ENCODE results near the gene EVX2. TPM values are rescaled to one million over a fixed set of nuclear protein-coding genes. Genes with fewer than 3 reads are reported as not detected.

EVX2 gene
- total and polyA plus RNA-seq, 10 donors = not detected

DNA sequence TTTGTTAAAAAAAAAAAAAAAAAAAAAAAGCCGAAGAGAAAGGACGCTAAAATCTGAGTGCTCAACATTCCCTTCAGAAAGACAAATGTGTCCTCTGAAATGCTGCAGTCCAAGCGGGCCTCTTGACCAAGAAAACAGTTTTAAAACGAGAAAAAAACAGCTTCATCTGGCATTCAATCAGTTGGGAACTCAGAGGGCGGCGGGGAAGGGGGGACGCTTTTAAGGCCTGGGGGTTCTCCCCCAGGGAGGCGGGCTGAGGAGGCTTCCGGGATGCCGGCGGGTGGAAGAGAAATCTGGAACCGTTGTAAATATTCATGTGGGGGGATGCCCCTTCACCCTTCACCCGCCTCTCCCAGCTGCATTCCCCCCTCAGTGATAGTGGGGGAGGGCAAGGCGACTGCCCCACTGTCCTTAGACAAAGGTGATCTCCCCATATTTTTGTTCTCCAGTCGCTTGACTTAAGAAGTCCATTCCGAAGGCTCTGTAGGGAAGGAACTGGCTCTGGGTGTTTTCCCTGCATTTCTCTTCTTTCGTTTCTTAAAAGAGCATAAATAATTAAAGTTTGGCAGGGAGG, 20.1 kb upstream of the EVX2 start:
- TF ChIP-seq, protein P1, sequence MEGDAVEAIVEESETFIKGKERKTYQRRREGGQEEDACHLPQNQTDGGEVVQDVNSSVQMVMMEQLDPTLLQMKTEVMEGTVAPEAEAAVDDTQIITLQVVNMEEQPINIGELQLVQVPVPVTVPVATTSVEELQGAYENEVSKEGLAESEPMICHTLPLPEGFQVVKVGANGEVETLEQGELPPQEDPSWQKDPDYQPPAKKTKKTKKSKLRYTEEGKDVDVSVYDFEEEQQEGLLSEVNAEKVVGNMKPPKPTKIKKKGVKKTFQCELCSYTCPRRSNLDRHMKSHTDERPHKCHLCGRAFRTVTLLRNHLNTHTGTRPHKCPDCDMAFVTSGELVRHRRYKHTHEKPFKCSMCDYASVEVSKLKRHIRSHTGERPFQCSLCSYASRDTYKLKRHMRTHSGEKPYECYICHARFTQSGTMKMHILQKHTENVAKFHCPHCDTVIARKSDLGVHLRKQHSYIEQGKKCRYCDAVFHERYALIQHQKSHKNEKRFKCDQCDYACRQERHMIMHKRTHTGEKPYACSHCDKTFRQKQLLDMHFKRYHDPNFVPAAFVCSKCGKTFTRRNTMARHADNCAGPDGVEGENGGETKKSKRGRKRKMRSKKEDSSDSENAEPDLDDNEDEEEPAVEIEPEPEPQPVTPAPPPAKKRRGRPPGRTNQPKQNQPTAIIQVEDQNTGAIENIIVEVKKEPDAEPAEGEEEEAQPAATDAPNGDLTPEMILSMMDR (IDR thresholded peaks at IDR 0.05 in 8 of 11, conservative IDR thresholded peaks at IDR 0.05 in 3 of 11) = no peak
- TF ChIP-seq POLR2AphosphoS5 (IDR thresholded peaks at IDR 0.05) (no peak), POLR2A (IDR thresholded peaks at IDR 0.05) (no peak)
- peaks cover 15 to 68% (median 41%) of the 10 kb centered on the region in 6 donors for H3K4me1 ChIP-seq
- H3K27me3 ChIP-seq (replicated peaks in 1 of 7) = peaks cover 20 to 100% (median 99%) of the 10 kb centered on the region in 7 donors
- peak overlapping the region in 1 of 8 donors; percentile 30 for H3K4me3 ChIP-seq
- 5 to 10% (median 6%) methylated on average over 17 of the region's 17 CpGs for WGBS, 5 donors
- no peak for DNase-seq
- H3K36me3 ChIP-seq = no peaks in the 10 kb centered on the region
- H3K27ac ChIP-seq = no peak overlapping the region
- H3K9me3 ChIP-seq = peaks cover 0 to 10% (median 0%) of the 10 kb centered on the region in 8 donors
- intact Hi-C loops (cut with DNase I; ENCODE audit: low total_unique reads) = loop anchor here (5.0 kb wide), 1 partner anchor 417 kb away; no protein-coding TSS in a partner anchor

DNA sequence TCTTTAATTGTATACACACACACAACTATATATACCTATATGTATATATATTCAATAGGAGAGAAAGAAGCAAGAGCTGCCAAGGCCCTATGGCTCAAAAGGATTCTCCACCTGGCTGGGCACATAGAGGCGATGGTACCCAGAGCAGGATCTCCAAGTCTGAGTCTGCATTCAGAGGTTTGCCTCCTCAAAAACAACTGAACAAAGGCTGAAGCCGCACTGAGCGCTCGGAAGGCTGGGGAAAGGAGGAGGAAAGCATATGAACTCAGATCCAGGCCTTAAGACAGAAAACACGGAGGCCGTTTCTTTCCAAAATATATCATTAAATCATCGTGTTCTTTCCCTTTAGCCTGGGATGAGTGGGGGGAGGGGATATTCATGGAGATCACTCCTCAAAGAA, 19.4 kb upstream of the EVX2 start:
- peaks cover 15 to 67% (median 43%) of the 10 kb centered on the region in 6 donors for H3K4me1 ChIP-seq
- no peaks in the 10 kb centered on the region for H3K36me3 ChIP-seq
- no peak for DNase-seq
- peaks cover 0 to 10% (median 0%) of the 10 kb centered on the region in 8 donors for H3K9me3 ChIP-seq
- H3K27ac ChIP-seq = no peak overlapping the region
- no peak for TF ChIP-seq POLR2AphosphoS5 (IDR thresholded peaks at IDR 0.05)
- no peak for TF ChIP-seq POLR2A (IDR thresholded peaks at IDR 0.05)
- TF ChIP-seq, protein P1 (IDR thresholded peaks at IDR 0.05 in 8 of 11, conservative IDR thresholded peaks at IDR 0.05 in 3 of 11) = no peak
- 21 to 28% (median 24%) methylated on average over 7 of the region's 7 CpGs for WGBS, 5 donors
- no peak overlapping the region for H3K4me3 ChIP-seq
- intact Hi-C loops (cut with DNase I; ENCODE audit: low total_unique reads) = loop anchor here (5.0 kb wide), 1 partner anchor 416 kb away; no protein-coding TSS in a partner anchor
- H3K27me3 ChIP-seq (replicated peaks in 1 of 7) = peaks cover 20 to 100% (median 99%) of the 10 kb centered on the region in 7 donors

DNA sequence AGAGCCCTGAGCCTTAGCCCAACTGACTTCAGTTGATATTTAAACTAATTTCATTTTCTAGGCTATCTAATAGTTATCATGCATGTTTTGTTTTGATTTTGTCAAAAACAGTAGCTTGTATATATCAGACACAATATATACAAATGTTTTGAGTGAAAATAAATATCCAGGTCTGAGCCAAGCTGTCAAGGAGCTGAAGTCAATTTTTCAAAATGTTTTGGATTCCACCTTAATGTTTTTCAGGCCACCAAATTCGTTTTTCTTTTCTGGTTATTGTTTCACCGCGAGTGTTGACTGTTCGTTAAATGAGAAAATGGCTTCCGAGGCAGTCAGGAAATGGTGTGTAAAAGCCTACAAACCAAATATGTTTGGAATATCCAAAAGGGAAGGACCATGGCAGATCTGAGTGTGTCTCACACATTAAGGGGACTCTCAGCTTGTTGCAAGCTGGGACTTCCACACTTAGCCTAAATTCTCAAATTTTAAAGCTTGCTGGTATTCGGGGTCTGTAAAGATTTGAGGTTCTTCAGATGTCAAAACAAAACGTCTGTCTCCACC, 18.6 kb upstream of the EVX2 start:
- H3K27ac ChIP-seq = no peak overlapping the region
- no peaks in the 10 kb centered on the region for H3K36me3 ChIP-seq
- no peak overlapping the region for H3K4me3 ChIP-seq
- TF ChIP-seq, protein P1 (IDR thresholded peaks at IDR 0.05 in 8 of 11, conservative IDR thresholded peaks at IDR 0.05 in 3 of 11) = no peak
- no peak for TF ChIP-seq POLR2AphosphoS5 (IDR thresholded peaks at IDR 0.05)
- no peak for TF ChIP-seq POLR2A (IDR thresholded peaks at IDR 0.05)
- intact Hi-C loops (cut with DNase I; ENCODE audit: low total_unique reads) = loop anchor here (5.0 kb wide), 1 partner anchor 415 kb away; no protein-coding TSS in a partner anchor
- peaks cover 16 to 69% (median 48%) of the 10 kb centered on the region in 6 donors for H3K4me1 ChIP-seq
- H3K27me3 ChIP-seq (replicated peaks in 1 of 7) = peaks cover 26 to 100% (median 100%) of the 10 kb centered on the region in 7 donors
- 8 to 21% (median 14%) methylated on average over 6 to 7 of the region's 7 CpGs for WGBS, 5 donors
- no peak for DNase-seq
- H3K9me3 ChIP-seq = peaks cover 0 to 10% (median 0%) of the 10 kb centered on the region in 8 donors

DNA sequence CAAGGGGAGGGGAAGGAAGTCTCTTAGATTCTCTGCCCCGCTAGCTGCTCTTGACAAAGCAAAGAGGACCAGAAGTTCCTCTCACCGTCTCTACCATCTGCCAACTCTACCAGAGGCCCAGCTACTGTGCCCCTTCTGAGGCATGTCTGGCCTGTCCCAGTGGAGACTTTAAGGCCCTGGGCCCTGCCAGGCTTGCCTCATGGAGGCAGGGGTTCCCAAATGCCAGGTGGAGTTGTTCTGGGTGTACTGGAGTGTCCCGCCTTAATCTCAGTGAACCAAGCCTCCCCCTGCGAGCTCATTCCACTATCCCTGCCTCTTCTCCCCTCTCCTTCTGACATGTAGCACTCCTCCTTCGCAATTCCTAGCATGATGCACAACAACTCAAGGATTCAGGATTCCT, 18.1 kb upstream of the EVX2 start:
- Histone ChIP-seq H3K27me3 (replicated peaks in 1 of 7) (peaks cover 26 to 100% (median 100%) of the 10 kb centered on the region in 7 donors), H3K4me3 (no peak overlapping the region), H3K27ac (no peak overlapping the region), H3K4me1 (peaks cover 16 to 69% (median 48%) of the 10 kb centered on the region in 6 donors), H3K9me3 (peaks cover 0 to 6% (median 0%) of the 10 kb centered on the region in 8 donors), H3K36me3 (no peaks in the 10 kb centered on the region)
- WGBS, 5 donors = 19 to 29% (median 28%) methylated on average over 5 of the region's 5 CpGs
- intact Hi-C loops (cut with DNase I; ENCODE audit: low total_unique reads) = loop anchor here (5.0 kb wide), 1 partner anchor 415 kb away; no protein-coding TSS in a partner anchor
- TF ChIP-seq POLR2AphosphoS5 (IDR thresholded peaks at IDR 0.05) = no peak
- TF ChIP-seq POLR2A (IDR thresholded peaks at IDR 0.05) = no peak
- TF ChIP-seq, protein P1 (IDR thresholded peaks at IDR 0.05 in 8 of 11, conservative IDR thresholded peaks at IDR 0.05 in 3 of 11) = no peak
- no peak for DNase-seq
